GM18519 (cell line): Measurements from ENCODE around the gene C2orf72.
"Not testable (repeated sequence)": the region's sequence is repeated elsewhere in the genome, so short reads cannot be mapped to it uniquely, and the experiment has no call there.

Source experiments
- ATAC-seq: cut with Tn5 transposase; IDR thresholded peaks from one replicate; pipeline ENCODE4 v1.9.1; 2021; ENCODE audit warnings: mild to moderate bottlenecking, moderate library complexity; ENCODE audit not compliant: unreplicated experiment, low FRiP score

The C2orf72 gene

GRCh38 chr2:231037202-231037730 lies at the start of gene C2orf72:
TSS of gene C2orf72 (plus strand) at chr2:231037523. CDS start at chr2:231037566, 43 bp downstream.
- ATAC-seq = no peak

- no peak for ATAC-seq
These were observed 47.6 kb upstream of the C2orf72 start for GRCh38 chr2:230989731-230990130.

GRCh38 chr2:230990131-230990898 lies 47.0 kb upstream of the C2orf72 start:
- ATAC-seq = no peak

- no peak for ATAC-seq
These were observed 46.5 kb upstream of the C2orf72 start for GRCh38 chr2:230990899-230991150.

- no peak for ATAC-seq
These were observed 45.7 kb upstream of the C2orf72 start for GRCh38 chr2:230991598-230991997.

- ATAC-seq = no peak
These were observed 41.5 kb upstream of the C2orf72 start, which contains the start of gene SPATA3 for GRCh38 chr2:230995821-230996220. TSS of gene SPATA3 (plus strand) at chr2:230996121. CDS start at chr2:230996234, 113 bp downstream.

- ATAC-seq = no peak
These were observed 40.7 kb upstream of the C2orf72 start for GRCh38 chr2:230996661-230997060.

- no peak for ATAC-seq
These were observed 38.4 kb upstream of the C2orf72 start for GRCh38 chr2:230998882-230999281.

GRCh38 chr2:230999477-230999876 lies 37.8 kb upstream of the C2orf72 start:
- no peak for ATAC-seq

- ATAC-seq = no peak
These were observed 37.0 kb upstream of the C2orf72 start for GRCh38 chr2:231000211-231000904.

- ATAC-seq = no peak
These were observed 36.3 kb upstream of the C2orf72 start for GRCh38 chr2:231001036-231001435.

- no peak for ATAC-seq
These were observed 35.4 kb upstream of the C2orf72 start for GRCh38 chr2:231001921-231002320.

- ATAC-seq = no peak
These were observed 34.7 kb upstream of the C2orf72 start for GRCh38 chr2:231002641-231003040.

- no peak for ATAC-seq
These were observed 34.1 kb upstream of the C2orf72 start for GRCh38 chr2:231003186-231003585.

- ATAC-seq = not testable (repeated sequence)
These were observed 32.4 kb upstream of the C2orf72 start for GRCh38 chr2:231004930-231005329.

GRCh38 chr2:231007286-231008098 lies 29.8 kb upstream of the C2orf72 start:
- ATAC-seq = no peak

- ATAC-seq = no peak
These were observed 29.2 kb upstream of the C2orf72 start for GRCh38 chr2:231008131-231008530.

GRCh38 chr2:231009236-231009919 lies 27.9 kb upstream of the C2orf72 start:
- ATAC-seq = no peak

GRCh38 chr2:231010201-231010730 lies 27.1 kb upstream of the C2orf72 start:
- no peak for ATAC-seq

- ATAC-seq = no peak
These were observed 25.8 kb upstream of the C2orf72 start for GRCh38 chr2:231011526-231011925.
